ENCODE data around the gene TIMM8B.

GRCh38 chr11:112114460-112114859 is 27.9 kb upstream of the TIMM8B start:
- TF ChIP-seq REST (tag by site-specific recombination; IDR thresholded peaks at IDR 0.05): no peak
- no peak for TF ChIP-seq ZNF341 (tag by site-specific recombination; IDR thresholded peaks at IDR 0.05; ENCODE audit: low read depth)
- no peak for TF ChIP-seq ZNF274 (IDR thresholded peaks at IDR 0.05; ENCODE audit: low read length)
- TF ChIP-seq ZNF274 (tag by site-specific recombination; IDR thresholded peaks at IDR 0.05; ENCODE audit: borderline replicate concordance): no peak
- TF ChIP-seq YY1 (tag by site-specific recombination; IDR thresholded peaks at IDR 0.05): no peak
- TF ChIP-seq ZBTB11 (tag by site-specific recombination; conservative IDR thresholded peaks at IDR 0.05; ENCODE audit: low read depth): no peak
- TF ChIP-seq SP2 (tag by site-specific recombination; IDR thresholded peaks at IDR 0.05): no peak
- TF ChIP-seq ZBTB26 (tag by site-specific recombination; optimal IDR thresholded peaks at IDR 0.05): no peak
- TF ChIP-seq TSHZ1 (tag by site-specific recombination; IDR thresholded peaks at IDR 0.05; ENCODE audit: borderline replicate concordance): no peak
- TF ChIP-seq HOXA7 (CRISPR knock-in tag; IDR thresholded peaks at IDR 0.05; ENCODE audit: borderline replicate concordance): no peak
- no peak for TF ChIP-seq PRDM10 (tag by site-specific recombination; IDR thresholded peaks at IDR 0.05)
- no peak for TF ChIP-seq ZNF785 (tag by site-specific recombination; IDR thresholded peaks at IDR 0.05)

Measured in HEK293 (cell line).